ENCODE data around the gene GFPT2. TPM values are rescaled to one million over a fixed set of nuclear protein-coding genes. Genes with fewer than 3 reads are reported as not detected.

GFPT2 gene
- total RNA-seq, 1 donor from 2014 or later = 17.6 TPM

DNA sequence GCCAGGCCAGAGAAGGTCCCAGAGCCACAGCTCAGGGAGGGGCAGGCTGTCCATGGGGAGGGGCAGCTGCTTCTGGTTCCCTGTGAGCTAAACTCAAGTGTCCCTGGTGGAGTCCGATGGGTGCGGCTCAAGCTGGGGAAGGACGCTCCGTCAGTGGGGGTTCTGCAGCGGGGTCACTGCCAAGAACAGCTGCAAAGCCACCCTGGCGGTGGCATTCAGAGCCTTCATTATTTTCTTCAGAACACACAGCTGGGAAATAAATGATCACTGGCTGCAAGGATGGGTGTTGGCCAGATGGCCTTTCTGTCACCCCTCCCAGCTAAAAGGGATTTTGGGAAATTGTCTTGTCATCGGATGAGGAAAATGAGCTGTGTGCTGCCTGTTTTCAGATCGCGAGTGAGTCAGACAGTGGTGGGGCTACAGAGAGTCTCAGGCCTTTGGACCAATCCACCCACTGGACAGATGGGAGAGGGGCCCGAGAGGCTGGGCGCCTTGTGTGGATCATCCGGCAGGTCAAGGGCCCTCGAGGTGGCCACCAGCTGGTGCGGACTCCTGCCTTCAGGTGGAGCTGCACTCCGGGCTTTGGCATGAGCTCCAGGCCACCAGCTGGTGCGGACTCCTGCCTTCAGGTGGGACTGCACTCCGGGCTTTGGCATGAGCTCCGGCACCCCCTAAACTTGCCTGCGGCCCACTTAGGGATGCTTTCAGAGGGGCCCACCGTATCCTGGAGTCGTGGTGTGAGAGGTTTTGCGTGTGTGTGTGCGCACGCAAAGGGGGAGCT lies 17.9 kb upstream of the GFPT2 start:
- Mint-ChIP-seq H3K4me3 (no peak overlapping the region), H3K36me3 (no peaks in the 10 kb centered on the region), H3K9me3 (no peaks in the 10 kb centered on the region), H3K27me3 (no peaks in the 10 kb centered on the region), H3K4me1 (ENCODE audit: unreplicated experiment) (no peaks in the 10 kb centered on the region), H3K27ac (no peak overlapping the region)
- no peak for DNase-seq (ENCODE audit: extremely low spot score, unreplicated experiment)
- TF ChIP-seq, protein P1, sequence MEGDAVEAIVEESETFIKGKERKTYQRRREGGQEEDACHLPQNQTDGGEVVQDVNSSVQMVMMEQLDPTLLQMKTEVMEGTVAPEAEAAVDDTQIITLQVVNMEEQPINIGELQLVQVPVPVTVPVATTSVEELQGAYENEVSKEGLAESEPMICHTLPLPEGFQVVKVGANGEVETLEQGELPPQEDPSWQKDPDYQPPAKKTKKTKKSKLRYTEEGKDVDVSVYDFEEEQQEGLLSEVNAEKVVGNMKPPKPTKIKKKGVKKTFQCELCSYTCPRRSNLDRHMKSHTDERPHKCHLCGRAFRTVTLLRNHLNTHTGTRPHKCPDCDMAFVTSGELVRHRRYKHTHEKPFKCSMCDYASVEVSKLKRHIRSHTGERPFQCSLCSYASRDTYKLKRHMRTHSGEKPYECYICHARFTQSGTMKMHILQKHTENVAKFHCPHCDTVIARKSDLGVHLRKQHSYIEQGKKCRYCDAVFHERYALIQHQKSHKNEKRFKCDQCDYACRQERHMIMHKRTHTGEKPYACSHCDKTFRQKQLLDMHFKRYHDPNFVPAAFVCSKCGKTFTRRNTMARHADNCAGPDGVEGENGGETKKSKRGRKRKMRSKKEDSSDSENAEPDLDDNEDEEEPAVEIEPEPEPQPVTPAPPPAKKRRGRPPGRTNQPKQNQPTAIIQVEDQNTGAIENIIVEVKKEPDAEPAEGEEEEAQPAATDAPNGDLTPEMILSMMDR (conservative IDR thresholded peaks at IDR 0.05) = no peak

DNA sequence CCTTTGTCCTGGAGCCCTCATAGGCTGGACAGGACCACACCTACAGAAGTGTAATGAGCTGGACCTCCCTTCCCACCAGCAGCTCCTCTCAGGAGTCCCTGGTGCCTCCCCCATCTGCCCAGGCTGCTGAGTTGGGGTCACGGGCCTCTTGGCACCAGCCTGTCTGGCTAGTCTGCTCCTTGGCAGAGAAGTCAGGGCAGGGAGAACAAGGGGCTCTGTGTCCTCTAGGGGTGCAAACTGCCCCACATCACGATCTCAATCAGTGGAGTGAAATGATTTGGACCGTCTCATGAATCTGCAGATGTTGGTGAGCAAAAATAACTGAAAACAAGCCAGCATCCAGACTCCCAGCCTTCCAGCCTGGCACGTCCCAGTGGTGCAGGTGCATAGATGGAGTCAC lies 14.9 kb upstream of the GFPT2 start:
- TF ChIP-seq, protein P1 (conservative IDR thresholded peaks at IDR 0.05) = no peak
- no peak for DNase-seq (ENCODE audit: extremely low spot score, unreplicated experiment)
- Mint-ChIP-seq H3K27me3 (peaks cover 2% of the 10 kb centered on the region), H3K36me3 (no peaks in the 10 kb centered on the region), H3K9me3 (no peaks in the 10 kb centered on the region), H3K27ac (no peak overlapping the region), H3K4me3 (no peak overlapping the region), H3K4me1 (ENCODE audit: unreplicated experiment) (no peaks in the 10 kb centered on the region)

DNA sequence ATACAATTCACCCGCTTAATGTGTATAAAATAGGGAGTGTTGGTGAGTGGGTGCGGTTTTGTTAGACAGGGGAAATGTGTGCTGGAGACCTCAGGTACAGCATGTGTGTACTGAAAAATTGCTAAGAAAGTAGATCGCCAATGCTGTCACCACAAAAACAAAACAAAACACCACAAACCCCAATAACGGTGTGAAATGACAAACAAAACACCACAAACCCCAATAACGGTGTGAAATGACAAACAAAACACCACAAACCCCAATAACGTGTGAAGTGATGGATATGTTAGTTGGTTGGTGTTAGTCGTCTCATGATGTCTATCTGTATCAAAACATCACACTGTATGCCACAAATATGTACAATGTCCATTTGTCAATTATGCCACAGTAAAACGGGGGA lies 14.2 kb upstream of the GFPT2 start:
- no peak overlapping the region for H3K27ac Mint-ChIP-seq
- no peak overlapping the region for H3K4me3 Mint-ChIP-seq
- TF ChIP-seq, protein P1 (conservative IDR thresholded peaks at IDR 0.05) = no peak
- H3K27me3 Mint-ChIP-seq = peaks cover 2% of the 10 kb centered on the region
- no peaks in the 10 kb centered on the region for H3K36me3 Mint-ChIP-seq
- no peaks in the 10 kb centered on the region for H3K9me3 Mint-ChIP-seq
- no peak for DNase-seq (ENCODE audit: extremely low spot score, unreplicated experiment)
- H3K4me1 Mint-ChIP-seq (ENCODE audit: unreplicated experiment) = no peaks in the 10 kb centered on the region

DNA sequence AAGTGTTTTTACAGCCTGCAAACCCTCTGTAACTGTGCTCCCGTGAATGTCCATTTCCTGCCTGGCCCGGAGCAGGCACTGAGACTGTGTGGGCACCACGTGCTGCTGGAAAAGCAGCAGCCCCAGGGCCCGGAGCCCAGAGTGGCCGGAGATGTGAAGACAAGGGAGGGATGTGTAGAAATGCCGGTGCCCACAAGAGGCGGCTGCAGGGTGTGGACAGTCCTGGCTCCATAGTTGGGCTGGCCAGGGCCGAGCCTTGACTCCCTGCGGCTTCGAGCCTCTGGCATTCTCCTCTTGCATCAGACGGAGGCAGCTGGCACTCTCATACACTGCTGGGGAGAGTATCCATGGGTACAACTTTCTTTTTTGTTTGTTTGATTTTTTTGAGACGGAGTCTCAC lies 13.2 kb upstream of the GFPT2 start:
- Mint-ChIP-seq H3K27ac (no peak overlapping the region), H3K4me1 (ENCODE audit: unreplicated experiment) (no peaks in the 10 kb centered on the region), H3K4me3 (no peak overlapping the region), H3K36me3 (no peaks in the 10 kb centered on the region), H3K9me3 (no peaks in the 10 kb centered on the region), H3K27me3 (peaks cover 2% of the 10 kb centered on the region)
- DNase-seq (ENCODE audit: extremely low spot score, unreplicated experiment) = no peak
- TF ChIP-seq, protein P1 (conservative IDR thresholded peaks at IDR 0.05) = no peak

DNA sequence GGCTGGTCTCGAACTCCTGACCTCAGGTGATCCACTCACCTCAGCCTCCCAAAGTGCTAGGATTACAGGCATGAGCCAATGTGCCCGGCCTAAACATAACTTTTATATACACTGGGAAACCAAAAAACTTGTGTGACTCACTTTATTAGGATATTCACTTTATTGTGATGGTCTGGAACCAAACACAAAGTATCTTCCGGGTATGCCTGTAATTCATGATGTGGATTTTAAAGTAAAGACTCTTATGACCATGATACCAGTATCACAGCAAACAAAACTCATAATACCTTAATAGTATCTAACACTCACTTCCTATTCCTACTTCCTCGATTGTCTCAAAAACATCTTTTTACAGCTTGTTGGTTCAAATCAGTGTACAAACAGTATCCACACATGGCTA lies 12.7 kb upstream of the GFPT2 start:
- H3K36me3 Mint-ChIP-seq = no peaks in the 10 kb centered on the region

More for the DNA sequence above, 12.7 kb upstream of the GFPT2 start:
- Mint-ChIP-seq H3K27me3 (peaks cover 2% of the 10 kb centered on the region), H3K4me3 (no peak overlapping the region), H3K27ac (no peak overlapping the region), H3K9me3 (no peaks in the 10 kb centered on the region), H3K4me1 (ENCODE audit: unreplicated experiment) (no peaks in the 10 kb centered on the region)
- DNase-seq (ENCODE audit: extremely low spot score, unreplicated experiment) = no peak
- TF ChIP-seq, protein P1 (conservative IDR thresholded peaks at IDR 0.05) = no peak

Measured in type B pancreatic cell (in vitro differentiated cells).